Activated naive CD8-positive, alpha-beta T cell treated with anti-CD3 and anti-CD28 coated beads, Interleukin-2, amount 50 U/mL, for 24 hours (primary cell): Measurements from ENCODE around the gene APMAP.

Experiments used
- ATAC-seq: fragments of 150-1000 bp; cut with Tn5 transposase; one replicate; pipeline ENCODE4 v1.10.0; 2021
- DNase-seq: peaks from one replicate; pipeline ENCODE4 v3.0.0; 2021
- H3K27ac Mint-ChIP-seq: one replicate; pipeline ENCODE4 v1.8.0; 2021; ENCODE audit warnings: mild to moderate bottlenecking, mixed read lengths
- H3K27me3 Mint-ChIP-seq: one replicate; pipeline ENCODE4 v1.8.0; 2021; ENCODE audit warnings: mixed read lengths
- H3K36me3 Mint-ChIP-seq: one replicate; pipeline ENCODE4 v1.8.0; 2021; ENCODE audit warnings: low read depth, mixed read lengths
- H3K4me1 Mint-ChIP-seq: one replicate; pipeline ENCODE4 v1.8.0; 2021; ENCODE audit warnings: mixed read lengths
- H3K4me3 Mint-ChIP-seq: one replicate; pipeline ENCODE4 v1.8.0; 2021; ENCODE audit warnings: mild to moderate bottlenecking, moderate library complexity, mixed read lengths
- H3K9me3 Mint-ChIP-seq: one replicate; pipeline ENCODE4 v1.8.0; 2021; ENCODE audit warnings: mixed read lengths

The APMAP gene

DNA sequence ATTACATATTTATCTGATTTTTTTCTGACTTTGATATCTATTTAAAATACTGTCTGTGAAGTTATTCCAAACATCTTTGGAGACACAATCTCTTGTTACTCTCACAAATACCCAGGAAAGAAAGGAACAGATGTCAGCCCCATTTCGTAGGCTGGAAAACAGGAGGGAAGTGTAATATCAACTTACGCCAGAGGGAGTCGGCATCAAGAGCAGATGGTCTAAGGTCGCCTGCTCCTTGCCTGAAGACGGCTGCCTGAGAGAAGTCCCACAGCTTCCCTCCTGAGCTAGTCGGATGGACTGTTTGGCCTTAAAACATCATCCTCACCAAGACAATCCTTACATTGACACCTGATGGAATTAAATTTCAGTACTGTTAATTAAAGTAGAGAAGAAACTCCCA lies 30.0 kb downstream of the APMAP start:
- H3K9me3 Mint-ChIP-seq = no peaks in the 10 kb centered on the region
- peaks cover 42% of the 10 kb centered on the region for H3K4me1 Mint-ChIP-seq
- DNase-seq (no peak), ATAC-seq (no peak)
- H3K27ac Mint-ChIP-seq = peak overlapping the region; percentile 34
- H3K4me3 Mint-ChIP-seq = no peak overlapping the region
- no peaks in the 10 kb centered on the region for H3K27me3 Mint-ChIP-seq
- H3K36me3 Mint-ChIP-seq = peaks cover 60% of the 10 kb centered on the region

DNA sequence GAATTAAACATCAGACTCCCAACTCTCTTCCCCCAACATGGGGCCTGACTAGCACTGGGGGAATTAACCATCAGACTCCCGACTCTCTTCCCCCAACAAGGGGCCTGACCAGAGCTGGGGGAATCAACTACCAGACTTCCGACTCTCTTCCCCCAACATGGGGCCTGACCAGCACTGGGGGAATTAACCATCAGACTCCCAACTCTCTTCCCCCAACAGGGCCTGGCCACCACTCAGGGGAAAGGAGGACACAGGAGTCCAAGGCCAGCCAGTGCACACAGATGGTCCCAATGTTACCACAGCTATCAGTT lies 30.4 kb downstream of the APMAP start:
- peaks cover 42% of the 10 kb centered on the region for H3K4me1 Mint-ChIP-seq

DNA sequence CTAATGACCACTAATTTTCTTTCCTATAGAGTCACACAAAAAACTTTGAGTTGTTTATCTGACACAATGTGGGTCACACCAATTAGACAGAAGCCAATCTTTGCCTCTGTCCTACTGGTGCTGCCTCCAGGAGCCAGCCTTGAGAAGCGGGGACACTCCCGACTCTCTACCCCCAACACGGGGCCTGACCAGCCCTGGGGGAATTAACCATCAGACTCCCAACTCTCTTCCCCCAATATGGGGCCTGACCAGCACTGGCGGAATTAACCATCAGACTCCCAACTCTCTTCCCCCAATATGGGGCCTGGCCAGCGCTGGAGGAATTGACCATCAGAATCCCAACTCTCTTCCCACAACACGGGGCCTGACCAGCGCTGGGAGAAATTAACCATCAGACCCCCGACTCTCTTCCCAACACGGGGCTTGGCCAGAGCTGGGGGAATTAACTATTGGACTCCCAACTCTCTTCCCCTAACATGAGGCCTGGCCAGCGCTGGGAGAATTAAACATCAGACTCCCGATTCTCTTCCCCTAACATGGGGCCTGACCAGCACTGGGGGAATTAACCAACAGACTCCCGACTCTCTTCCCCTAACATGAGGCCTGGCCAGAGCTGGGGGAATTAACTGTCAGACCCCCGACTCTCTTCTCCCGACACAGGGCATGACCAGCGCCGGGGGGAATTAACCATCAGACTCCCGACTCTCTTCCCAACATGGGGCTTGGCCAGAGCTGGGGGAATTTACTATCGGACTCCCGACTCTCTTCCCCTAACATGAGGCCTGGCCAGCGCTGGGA lies 31.0 kb downstream of the APMAP start:
- H3K9me3 Mint-ChIP-seq = no peaks in the 10 kb centered on the region
- peaks cover 53% of the 10 kb centered on the region for H3K36me3 Mint-ChIP-seq
- peaks cover 42% of the 10 kb centered on the region for H3K4me1 Mint-ChIP-seq
- no peak overlapping the region for H3K4me3 Mint-ChIP-seq
- no peaks in the 10 kb centered on the region for H3K27me3 Mint-ChIP-seq
- DNase-seq = no peak
- no peak for ATAC-seq
- peak overlapping the region; percentile 68 for H3K27ac Mint-ChIP-seq

More for the DNA sequence above, 30.4 kb downstream of the APMAP start:
- Mint-ChIP-seq H3K27ac (peak overlapping the region; percentile 34), H3K4me3 (no peak overlapping the region), H3K27me3 (no peaks in the 10 kb centered on the region), H3K9me3 (no peaks in the 10 kb centered on the region), H3K36me3 (peaks cover 56% of the 10 kb centered on the region)
- DNase-seq (no peak), ATAC-seq (no peak)

DNA sequence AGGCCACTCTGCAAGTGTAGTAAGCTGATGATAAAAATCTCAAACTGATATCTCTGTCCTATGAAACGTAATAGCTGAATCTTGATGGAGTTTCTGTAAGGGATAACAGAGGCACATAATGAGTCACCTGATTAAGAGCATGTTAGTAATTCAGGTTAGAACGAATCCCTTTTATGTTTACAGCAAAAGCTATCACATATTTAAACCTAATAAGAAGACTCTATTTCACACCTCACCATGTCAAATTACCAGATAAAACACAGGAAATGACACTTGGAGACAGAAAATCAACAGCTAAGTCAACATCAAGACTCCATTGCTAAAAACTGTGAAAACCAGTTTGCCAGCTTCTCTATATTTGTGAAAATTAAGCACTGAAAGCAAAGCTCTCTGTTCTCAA lies 31.7 kb downstream of the APMAP start:
- no peak for ATAC-seq
- Mint-ChIP-seq H3K36me3 (peaks cover 51% of the 10 kb centered on the region), H3K27me3 (no peaks in the 10 kb centered on the region), H3K4me3 (no peak overlapping the region), H3K27ac (peak overlapping the region; percentile 68), H3K9me3 (no peaks in the 10 kb centered on the region), H3K4me1 (peaks cover 46% of the 10 kb centered on the region)
- DNase-seq = no peak

DNA sequence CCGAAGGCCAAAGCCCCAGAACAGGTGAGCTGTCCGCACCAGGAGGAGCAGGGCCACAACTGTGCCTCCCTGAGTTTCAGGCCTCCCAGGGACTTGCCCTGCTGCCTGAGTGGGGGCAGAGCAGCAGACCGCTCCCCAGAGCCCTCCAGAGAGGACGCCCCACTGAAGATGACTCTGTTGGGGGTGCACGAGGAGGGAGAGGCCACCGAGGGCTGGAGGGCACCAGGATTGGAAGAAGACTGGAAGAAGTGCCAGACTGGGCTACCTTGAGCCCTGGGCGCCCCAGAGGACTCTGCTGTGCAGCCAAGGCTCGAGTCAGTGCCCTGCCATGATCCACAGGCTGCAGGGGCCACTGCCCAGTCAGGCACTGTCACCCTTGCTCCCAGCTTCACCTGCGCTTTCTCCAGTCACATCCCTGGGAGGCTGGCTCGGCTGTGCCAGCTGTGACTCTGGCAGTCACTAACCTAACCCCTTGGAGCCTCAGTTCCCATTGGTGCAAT lies 32.2 kb downstream of the APMAP start:
- Mint-ChIP-seq H3K27ac (peak overlapping the region; percentile 68), H3K27me3 (no peaks in the 10 kb centered on the region), H3K4me3 (no peak overlapping the region), H3K4me1 (peaks cover 45% of the 10 kb centered on the region), H3K9me3 (no peaks in the 10 kb centered on the region), H3K36me3 (peaks cover 51% of the 10 kb centered on the region)
- ATAC-seq (no peak), DNase-seq (no peak)

DNA sequence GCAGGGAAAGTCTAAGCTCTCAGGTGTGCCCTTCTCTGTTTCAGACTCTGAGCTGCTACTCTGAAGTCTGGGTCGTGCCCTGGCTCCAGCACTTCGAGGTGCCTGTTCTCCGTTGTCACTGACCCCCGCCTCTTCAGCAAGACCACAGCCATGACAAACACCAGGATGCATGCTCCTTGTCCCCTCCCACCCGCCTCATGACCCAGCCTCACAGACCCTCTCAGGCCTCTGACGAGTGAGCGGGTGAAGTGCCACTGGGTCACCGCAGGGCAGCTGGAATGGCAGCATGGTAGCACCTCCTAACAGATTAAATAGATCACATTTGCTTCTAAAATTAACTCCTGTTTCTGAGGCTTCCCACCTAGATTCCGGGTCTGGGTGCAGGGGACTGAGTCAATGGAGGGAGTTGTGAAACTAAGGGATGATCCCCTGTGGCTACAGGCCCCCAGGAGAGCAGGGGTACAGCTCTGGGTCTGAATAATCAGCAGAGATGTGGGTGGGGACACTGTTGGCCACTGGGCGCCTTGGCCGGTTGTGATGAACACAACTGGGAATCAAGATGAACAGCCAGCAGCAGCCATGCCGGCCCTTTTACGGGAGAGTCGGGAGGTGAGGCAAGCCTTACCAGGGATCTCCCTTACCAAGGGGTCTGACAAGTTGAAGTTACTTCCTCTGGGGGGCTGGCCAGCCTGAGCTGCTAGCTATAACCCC lies 32.8 kb downstream of the APMAP start:
- DNase-seq = no peak
- Mint-ChIP-seq H3K27ac (no peak overlapping the region), H3K27me3 (no peaks in the 10 kb centered on the region), H3K4me1 (peaks cover 44% of the 10 kb centered on the region), H3K36me3 (peaks cover 51% of the 10 kb centered on the region), H3K9me3 (no peaks in the 10 kb centered on the region), H3K4me3 (no peak overlapping the region)
- ATAC-seq = no peak

DNA sequence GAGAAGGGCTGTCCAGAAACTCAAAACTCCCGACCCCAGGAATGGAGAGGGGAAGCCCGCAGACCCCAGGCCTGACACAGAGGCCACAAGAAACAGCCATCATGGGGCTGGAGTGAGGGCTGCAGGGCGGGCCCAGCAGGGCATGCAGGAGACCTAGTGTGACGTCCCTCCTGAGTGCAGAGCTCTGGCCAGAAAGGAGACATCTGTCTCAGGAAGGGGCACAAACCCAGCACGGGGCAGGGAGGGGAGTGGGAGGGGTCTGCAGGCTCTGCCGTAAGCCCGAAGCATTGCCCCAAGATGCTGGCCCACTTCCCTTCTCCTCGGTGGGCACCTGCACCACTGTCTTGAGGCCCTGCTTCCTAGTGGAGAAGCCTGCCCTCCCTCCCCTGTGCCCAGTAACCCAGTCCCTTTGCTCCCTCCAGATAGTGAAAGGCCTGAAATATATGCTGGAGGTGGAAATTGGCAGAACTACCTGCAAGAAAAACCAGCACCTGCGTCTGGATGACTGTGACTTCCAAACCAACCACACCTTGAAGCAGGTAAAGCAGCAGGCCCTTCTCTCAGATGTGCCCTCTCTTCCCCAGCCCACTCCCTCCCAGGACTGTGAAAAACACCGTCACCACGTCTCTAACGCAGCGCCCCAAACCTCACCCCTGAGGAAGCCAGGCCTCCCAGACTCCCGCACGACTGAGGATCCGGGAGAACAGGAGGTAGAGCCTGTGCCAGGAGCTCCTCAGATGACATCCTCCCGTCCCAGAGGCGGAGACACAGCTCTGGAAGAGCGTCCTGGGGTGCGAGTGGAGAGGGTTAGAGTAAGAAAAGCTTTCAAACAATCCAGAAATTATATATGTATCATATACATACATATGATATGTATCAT lies 33.8 kb downstream of the APMAP start:
- Mint-ChIP-seq H3K27me3 (no peaks in the 10 kb centered on the region), H3K4me1 (peaks cover 44% of the 10 kb centered on the region), H3K36me3 (peaks cover 54% of the 10 kb centered on the region), H3K9me3 (no peaks in the 10 kb centered on the region), H3K4me3 (no peak overlapping the region), H3K27ac (peak overlapping the region; percentile 23)
- DNase-seq (no peak), ATAC-seq (no peak)

DNA sequence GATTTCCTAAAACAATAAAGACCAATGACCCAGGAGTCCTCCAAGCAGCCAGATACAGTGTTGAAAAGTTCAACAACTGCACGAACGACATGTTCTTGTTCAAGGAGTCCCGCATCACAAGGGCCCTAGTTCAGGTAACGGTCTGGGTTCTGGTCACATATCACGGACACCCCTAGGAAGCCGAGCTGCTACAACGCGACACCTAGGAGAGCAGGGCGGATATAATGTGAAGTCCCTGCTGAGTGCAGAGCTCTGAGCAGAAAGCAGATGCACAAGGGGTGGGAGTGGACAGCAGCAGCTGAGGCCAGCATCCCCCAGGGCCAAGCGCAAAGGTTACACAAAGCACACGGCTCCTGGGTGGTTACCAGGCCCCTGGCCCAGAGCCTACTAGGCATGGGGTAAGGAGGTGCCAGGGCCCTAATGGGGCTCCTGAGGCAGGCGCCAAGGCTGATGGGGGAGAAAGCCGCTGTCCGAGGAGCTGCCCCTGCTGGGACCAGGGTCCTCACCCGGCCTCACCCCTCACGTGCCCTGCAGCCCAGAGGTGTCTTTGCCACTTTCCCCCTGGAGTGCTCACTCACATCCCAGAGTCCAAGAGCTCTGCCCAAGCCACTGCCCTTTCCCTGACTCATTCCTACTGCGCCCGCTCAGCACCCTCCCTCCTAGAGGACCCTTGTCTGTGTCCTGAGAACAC lies 35.1 kb downstream of the APMAP start:
- no peak overlapping the region for H3K27ac Mint-ChIP-seq
- H3K27me3 Mint-ChIP-seq = no peaks in the 10 kb centered on the region
- ATAC-seq (no peak), DNase-seq (no peak)
- no peak overlapping the region for H3K4me3 Mint-ChIP-seq
- H3K36me3 Mint-ChIP-seq = peaks cover 46% of the 10 kb centered on the region
- H3K9me3 Mint-ChIP-seq = no peaks in the 10 kb centered on the region
- peaks cover 51% of the 10 kb centered on the region for H3K4me1 Mint-ChIP-seq

DNA sequence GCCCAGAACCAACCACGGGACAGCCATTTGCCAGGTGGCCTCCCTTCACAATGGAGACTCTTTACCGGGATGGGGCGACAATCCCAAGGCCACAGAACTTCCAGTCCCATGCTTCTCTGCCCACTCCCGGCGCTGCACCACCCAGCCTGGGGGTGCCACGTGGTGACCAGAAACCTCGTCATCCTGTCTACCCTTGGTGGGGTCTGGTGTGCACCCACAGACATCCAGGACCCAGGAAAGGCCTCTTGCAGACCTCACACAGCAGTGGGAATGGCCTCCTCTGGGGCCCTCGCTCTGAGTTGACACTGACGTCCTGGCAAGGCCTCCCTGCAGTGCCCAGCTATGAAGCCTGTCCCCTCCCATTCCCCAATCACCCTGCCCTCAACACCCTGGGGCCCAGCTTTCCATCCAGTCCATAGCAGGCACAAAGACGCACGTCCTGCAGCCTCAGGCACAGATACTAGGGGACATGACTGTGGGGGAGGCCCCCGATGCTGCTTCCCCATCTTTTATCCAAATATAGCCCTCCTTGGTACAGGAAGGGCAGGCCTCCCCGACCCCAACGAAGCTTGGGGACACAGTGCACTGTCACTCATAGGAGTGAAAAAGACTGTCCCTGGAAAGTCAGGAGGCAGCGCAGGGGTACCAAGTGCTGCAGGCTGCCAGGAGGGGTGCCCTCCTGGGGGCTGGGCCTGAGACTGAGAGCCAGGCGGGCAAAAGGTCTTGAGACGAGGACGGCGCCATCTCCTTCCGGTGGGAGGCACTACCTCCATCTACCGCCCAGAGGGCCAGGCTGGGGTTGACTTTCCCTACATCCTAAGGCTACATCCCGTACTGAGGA lies 36.3 kb downstream of the APMAP start:
- no peaks in the 10 kb centered on the region for H3K27me3 Mint-ChIP-seq
- H3K27ac Mint-ChIP-seq = peak overlapping the region; percentile 69
- H3K36me3 Mint-ChIP-seq = peaks cover 44% of the 10 kb centered on the region
- ATAC-seq (no peak), DNase-seq (no peak)
- no peaks in the 10 kb centered on the region for H3K9me3 Mint-ChIP-seq
- peaks cover 45% of the 10 kb centered on the region for H3K4me1 Mint-ChIP-seq
- no peak overlapping the region for H3K4me3 Mint-ChIP-seq

DNA sequence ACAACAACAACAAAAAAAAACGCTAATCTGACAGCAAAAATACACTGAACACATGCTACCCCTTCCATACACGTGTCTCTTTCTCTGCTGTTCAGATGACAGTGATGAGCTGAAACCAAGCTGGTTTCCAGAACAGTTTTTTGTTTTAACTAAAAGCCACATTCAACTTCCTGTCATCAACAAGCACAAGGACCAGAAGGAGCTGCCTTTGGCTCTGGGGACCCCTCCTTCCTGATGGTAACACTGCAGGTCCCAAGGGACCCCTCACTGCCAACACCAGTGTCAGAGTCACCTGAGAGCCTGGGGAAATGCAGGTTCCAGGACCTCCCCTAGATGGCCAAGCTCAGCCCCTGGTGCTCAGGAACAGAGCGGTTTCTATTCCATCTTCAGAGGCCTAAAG lies 37.5 kb downstream of the APMAP start:
- ATAC-seq (peak; percentile 21), DNase-seq (no peak)
- H3K36me3 Mint-ChIP-seq = peaks cover 41% of the 10 kb centered on the region
- H3K9me3 Mint-ChIP-seq = no peaks in the 10 kb centered on the region
- H3K27me3 Mint-ChIP-seq = no peaks in the 10 kb centered on the region
- peak overlapping the region; percentile 80 for H3K27ac Mint-ChIP-seq
- H3K4me3 Mint-ChIP-seq = peak overlapping the region; percentile 40
- peaks cover 41% of the 10 kb centered on the region for H3K4me1 Mint-ChIP-seq

DNA sequence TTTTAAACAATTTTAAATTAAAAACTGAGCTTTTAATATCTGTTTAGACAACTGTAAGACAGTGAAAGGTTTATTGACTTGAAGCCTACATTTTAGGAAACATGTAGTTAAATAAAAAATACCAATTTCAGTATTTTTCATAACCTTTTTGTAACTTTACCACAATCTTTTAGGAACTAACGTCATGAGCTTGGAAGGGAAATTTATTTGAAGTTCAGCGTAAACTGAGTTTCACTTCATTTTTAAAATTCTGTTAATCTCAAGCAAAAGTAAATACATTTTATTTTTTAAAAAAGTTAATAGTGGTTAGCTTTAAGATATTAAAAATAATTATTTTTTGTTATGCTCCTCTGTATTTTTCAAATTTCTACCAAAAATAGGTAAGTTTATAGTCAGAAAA lies 38.0 kb downstream of the APMAP start:
- no peak for DNase-seq

DNA sequence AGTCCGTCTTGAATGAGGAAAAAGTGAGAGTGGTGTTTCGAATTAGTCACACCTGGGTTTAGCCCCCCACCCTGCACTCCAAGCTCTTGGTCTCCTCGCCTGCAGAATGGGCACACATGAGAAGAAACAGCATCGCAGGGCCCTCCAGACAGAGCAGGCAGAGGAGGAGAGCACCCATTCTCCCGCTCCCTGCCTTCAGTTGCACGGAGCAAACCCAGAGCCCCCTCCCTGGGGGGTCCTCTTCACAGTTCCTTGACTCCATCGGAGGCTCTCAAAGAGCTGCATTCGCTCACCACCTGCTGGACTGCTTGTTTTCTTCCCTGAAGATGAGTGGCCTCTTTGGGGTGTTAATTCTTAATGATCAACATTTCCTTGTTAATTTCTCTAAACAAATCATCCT lies 38.4 kb downstream of the APMAP start:
- H3K9me3 Mint-ChIP-seq = no peaks in the 10 kb centered on the region
- DNase-seq (no peak), ATAC-seq (no peak)
- peaks cover 46% of the 10 kb centered on the region for H3K4me1 Mint-ChIP-seq
- H3K36me3 Mint-ChIP-seq = peaks cover 36% of the 10 kb centered on the region
- H3K27me3 Mint-ChIP-seq = no peaks in the 10 kb centered on the region
- peak overlapping the region; percentile 38 for H3K4me3 Mint-ChIP-seq
- H3K27ac Mint-ChIP-seq = peak overlapping the region; percentile 69

More for the DNA sequence above, 38.0 kb downstream of the APMAP start:
- Mint-ChIP-seq H3K27ac (peak overlapping the region; percentile 80), H3K4me3 (peak overlapping the region; percentile 40), H3K36me3 (peaks cover 38% of the 10 kb centered on the region), H3K4me1 (peaks cover 44% of the 10 kb centered on the region), H3K9me3 (no peaks in the 10 kb centered on the region), H3K27me3 (no peaks in the 10 kb centered on the region)
- ATAC-seq = no peak

DNA sequence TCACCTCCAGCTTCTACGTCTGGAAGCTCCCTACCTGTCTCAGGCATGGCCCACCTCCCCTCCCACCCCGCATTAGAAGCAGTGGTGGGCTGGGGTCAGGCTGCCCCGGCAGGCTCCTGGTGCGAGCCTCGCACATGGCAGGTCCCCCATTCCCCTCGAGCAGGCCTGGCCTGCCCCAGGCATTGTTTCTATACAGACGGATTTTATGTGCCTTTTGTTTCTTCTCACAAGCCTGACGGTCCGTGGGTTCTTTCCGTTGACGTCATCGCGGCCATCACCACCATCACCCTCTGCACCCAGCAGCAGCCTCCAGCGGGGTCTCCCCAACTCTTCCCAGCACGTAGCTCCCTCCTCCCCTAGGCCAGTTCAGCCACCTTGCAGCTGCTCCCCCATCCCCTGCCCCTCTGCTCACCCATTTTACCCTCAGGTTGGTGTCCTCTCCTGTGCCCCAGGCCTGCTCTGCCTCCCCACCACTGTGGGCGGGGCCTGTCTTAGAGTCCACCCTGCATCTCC lies 38.9 kb downstream of the APMAP start:
- DNase-seq (no peak), ATAC-seq (peak; percentile 3)
- H3K27me3 Mint-ChIP-seq = no peaks in the 10 kb centered on the region
- peaks cover 39% of the 10 kb centered on the region for H3K36me3 Mint-ChIP-seq
- H3K27ac Mint-ChIP-seq = peak overlapping the region; percentile 69
- peaks cover 49% of the 10 kb centered on the region for H3K4me1 Mint-ChIP-seq
- H3K4me3 Mint-ChIP-seq = peak overlapping the region; percentile 46
- no peaks in the 10 kb centered on the region for H3K9me3 Mint-ChIP-seq
